H1 (cell line): Measurements from ENCODE around the gene PPP4R4. TPM values are rescaled to one million over a fixed set of nuclear protein-coding genes. Genes with fewer than 3 reads are reported as not detected.

ENCODE experiments used
- CTCF ChIA-PET: fragments of 300-600 bp; sonication (Branson Sonifier 250); formaldehyde crosslinking; loops from one replicate; lab custom pipeline; 2021; ENCODE audit not compliant: partially characterized antibody; lab: Charles Lee
- POLR2A ChIA-PET: fragments of 300-600 bp; sonication (Branson Sonifier 250); formaldehyde crosslinking; loops from one replicate; lab custom pipeline; 2021; ENCODE audit warnings: inconsistent platforms; ENCODE audit not compliant: partially characterized antibody; lab: Charles Lee
- DNase-seq, 2 experiments: peaks; one replicate each; pipeline versions ENCODE4 v3.0.0 to v3.0.0-alpha.2; 2010 to 2022; ENCODE audit warnings: low spot score in 2 of 2, low read depth in 1 of 2, mixed read lengths in 1 of 2
- FAIRE-seq: peaks from 2 replicates; lab custom pipeline; 2011; peaks lifted over from hg19 to GRCh38; lab: Jason Lieb, UNC
- H2AFZ ChIP-seq: 2 replicates; pipeline ENCODE4 v1.8.1; 2012; ENCODE audit warnings: low read length, inconsistent platforms
- H2AK5ac ChIP-seq: 2 replicates; pipeline ENCODE4 v1.6.1; 2013; ENCODE audit warnings: low read depth, low read length
- H2BK120ac ChIP-seq: replicated peaks from 2 replicates; pipeline ENCODE3; 2013; ENCODE audit warnings: low read depth, low read length, inconsistent platforms
- H2BK12ac ChIP-seq: 2 replicates; pipeline ENCODE4 v1.6.1; 2013; ENCODE audit warnings: low read depth, low read length
- H2BK15ac ChIP-seq: 2 replicates; pipeline ENCODE4 v1.6.1; 2013; ENCODE audit warnings: low read length
- H2BK20ac ChIP-seq: 2 replicates; pipeline ENCODE4 v1.6.1; 2013; ENCODE audit warnings: low read length
- H2BK5ac ChIP-seq: 2 replicates; pipeline ENCODE4 v1.6.1; 2013; ENCODE audit warnings: low read depth, low read length
- H3K14ac ChIP-seq: 2 replicates; pipeline ENCODE4 v1.6.1; 2013; ENCODE audit warnings: inconsistent platforms; ENCODE audit not compliant: insufficient read length
- H3K18ac ChIP-seq: 2 replicates; pipeline ENCODE4 v1.6.1; 2013; ENCODE audit warnings: low read length; ENCODE audit errors: extremely low read depth
- H3K23ac ChIP-seq: 2 replicates; pipeline ENCODE4 v1.6.1; 2013; ENCODE audit warnings: inconsistent platforms; ENCODE audit not compliant: insufficient read length
- H3K23me2 ChIP-seq: 2 replicates; pipeline ENCODE4 v1.6.1; 2013; ENCODE audit warnings: low read depth, low read length
- H3K27ac ChIP-seq: 2 replicates; pipeline ENCODE4 v1.6.1; 2011; ENCODE audit warnings: low read depth, low read length, inconsistent platforms
- H3K27me3 ChIP-seq, 4 experiments: replicated peaks in 1 of 4; 1 replicate in 1 of 4; 2 replicates in 3 of 4; pipeline versions ENCODE4 v1.6.1 to v1.8.1; 2011 to 2013; ENCODE audit warnings: low read length in 3 of 4, mild to moderate bottlenecking in 3 of 4, inconsistent platforms in 2 of 4, mixed read lengths in 2 of 4, moderate library complexity in 1 of 4; ENCODE audit not compliant: control insufficient read depth in 3 of 4, insufficient read depth in 3 of 4; ENCODE audit errors: extremely low read depth in 1 of 4
- H3K36me3 ChIP-seq, 4 experiments: 2 replicates each; pipeline versions ENCODE4 v1.6.1 to v1.8.1; 2011 to 2013; ENCODE audit warnings: mild to moderate bottlenecking in 4 of 4, low read length in 3 of 4, moderate library complexity in 2 of 4, control low read depth in 1 of 4, inconsistent platforms in 1 of 4; ENCODE audit not compliant: insufficient read depth in 4 of 4, control insufficient read depth in 2 of 4
- H3K4ac ChIP-seq: replicated peaks from 2 replicates; pipeline ENCODE3; 2013; ENCODE audit warnings: low read length, low read depth, mixed read lengths, inconsistent platforms; ENCODE audit not compliant: insufficient read length
- H3K4me1 ChIP-seq, 4 experiments: replicated peaks in 1 of 4; 1 replicate in 1 of 4; 2 replicates in 3 of 4; pipeline versions ENCODE4 v1.6.1 to v1.8.1; 2011 to 2013; ENCODE audit warnings: low read length in 3 of 4, inconsistent platforms in 2 of 4, mixed read lengths in 1 of 4; ENCODE audit not compliant: insufficient read depth in 4 of 4, control insufficient read depth in 3 of 4
- H3K4me2 ChIP-seq, 2 experiments: 2 replicates each; pipeline versions ENCODE4 v1.6.1 to v1.8.1; 2011 to 2013; ENCODE audit warnings: low read depth in 2 of 2, low read length in 2 of 2, control low read depth in 1 of 2, inconsistent platforms in 1 of 2, mild to moderate bottlenecking in 1 of 2; ENCODE audit not compliant: insufficient read depth in 1 of 2
- H3K4me3 ChIP-seq, 4 experiments: fragments of 200-600, 300-600 bp in 1 of 4; sonication (generic), shearing (Covaris generic), sonication (Bioruptor Twin) in 1 of 4; 2 replicates each; pipeline versions ENCODE4 v1.5.1 to v1.8.1; 2011 to 2016; ENCODE audit warnings: low read length in 4 of 4, low read depth in 3 of 4, control low read depth in 2 of 4, inconsistent platforms in 2 of 4, mild to moderate bottlenecking in 2 of 4, mixed read lengths in 1 of 4, moderate library complexity in 1 of 4; ENCODE audit not compliant: insufficient read depth in 2 of 4; ENCODE audit errors: extremely low read depth in 1 of 4
- H3K56ac ChIP-seq: replicated peaks from 2 replicates; pipeline ENCODE3; 2013; ENCODE audit warnings: low read depth, mild to moderate bottlenecking, mixed read lengths, low read length, inconsistent platforms; ENCODE audit not compliant: insufficient read length
- H3K79me1 ChIP-seq: 2 replicates; pipeline ENCODE4 v1.6.1; 2013; ENCODE audit warnings: low read depth, low read length, control low read depth
- H3K79me2 ChIP-seq, 2 experiments: 2 replicates each; pipeline versions ENCODE4 v1.6.1 to v1.8.1; 2012 to 2013; ENCODE audit warnings: low read length in 2 of 2, mild to moderate bottlenecking in 2 of 2, inconsistent platforms in 1 of 2; ENCODE audit not compliant: insufficient read depth in 2 of 2, control insufficient read depth in 1 of 2
- H3K9ac ChIP-seq, 4 experiments: replicated peaks in 1 of 4; 1 replicate in 1 of 4; 2 replicates in 3 of 4; pipeline versions ENCODE4 v1.6.1 to v1.8.1; 2011 to 2013; ENCODE audit warnings: low read depth in 3 of 4, low read length in 3 of 4, control low read depth in 2 of 4, mild to moderate bottlenecking in 2 of 4, moderate library complexity in 2 of 4, inconsistent platforms in 1 of 4; ENCODE audit errors: extremely low read depth in 1 of 4
- H3K9me3 ChIP-seq, 2 experiments: 2 replicates each; pipeline versions ENCODE4 v1.6.1 to v1.8.1; 2012 to 2013; ENCODE audit warnings: mild to moderate bottlenecking in 2 of 2, moderate library complexity in 2 of 2, control low read depth in 1 of 2, inconsistent platforms in 1 of 2, low read depth in 1 of 2, low read length in 1 of 2, mixed read lengths in 1 of 2; ENCODE audit not compliant: insufficient read depth in 2 of 2
- H4K20me1 ChIP-seq, 2 experiments: replicated peaks in 1 of 2; 2 replicates each; pipeline versions ENCODE3 to v1.8.1; 2011 to 2013; ENCODE audit warnings: inconsistent platforms in 2 of 2, low read length in 2 of 2, mild to moderate bottlenecking in 1 of 2; ENCODE audit not compliant: insufficient read depth in 2 of 2, control insufficient read depth in 1 of 2
- H4K5ac ChIP-seq: 2 replicates; pipeline ENCODE4 v1.6.1; 2013; ENCODE audit warnings: low read length, low read depth, mixed read lengths, inconsistent platforms; ENCODE audit not compliant: insufficient read length
- H4K8ac ChIP-seq: 2 replicates; pipeline ENCODE4 v1.8.0; 2013; ENCODE audit warnings: mild to moderate bottlenecking, moderate library complexity, low read length, inconsistent platforms; ENCODE audit not compliant: insufficient read depth; ENCODE audit errors: extremely low read depth
- H4K91ac ChIP-seq: replicated peaks from 2 replicates; pipeline ENCODE3; 2013; ENCODE audit warnings: low read length, mixed read lengths, inconsistent platforms; ENCODE audit not compliant: insufficient read length
- WGBS, 2 experiments: shearing (Covaris generic) in 1 of 2; methylation state at CpG; one replicate each; pipeline versions ENCODE4 v1.1.6 to v1.1.7; 2013 to 2015; ENCODE audit warnings: low lambda C conversion rate in 2 of 2, mixed read lengths in 2 of 2, inconsistent platforms in 1 of 2, low coverage in 1 of 2, missing lambda C conversion rate in 1 of 2; ENCODE audit not compliant: insufficient replicate concordance in 2 of 2, insufficient coverage in 1 of 2, insufficient read length in 1 of 2; ENCODE audit errors: extremely low coverage in 1 of 2, missing lambda C conversion rate in 1 of 2; 5-methylcytosine and 5-hydroxymethylcytosine counted together
- polyA plus RNA-seq, 7 experiments: library from polyadenylated mRNA; depleted of rRNA in 3 of 7; stranded (reverse) in 5 of 7; unstranded in 2 of 7; fragments of >200 nt in 5 of 7; fragments of 200-250 nt in 2 of 7; gene quantifications; 1 replicate in 5 of 7; 2 replicates in 1 of 7; 4 replicates in 1 of 7; pipeline versions ENCODE4 v1.2.1 to v1.2.3, GENCODE V29; 2011 to 2013; ENCODE audit warnings: missing spikeins in 2 of 7, mixed read lengths in 2 of 7
- total RNA-seq: library from RNA; stranded (reverse); fragmentation: NEBNext Ultra II Directional; extraction: Animal tissue kit (Norgen Biotek cat#: 25700); gene quantifications from 2 replicates; pipeline ENCODE4 v1.2.1, GENCODE V29; 2021

PPP4R4 gene
- total and polyA plus RNA-seq, 2 of the 8 experiments (the other 6 are each of a cell fraction or from before 2014, with no cell fraction given), result 3.3 to 9.6 TPM

DNA sequence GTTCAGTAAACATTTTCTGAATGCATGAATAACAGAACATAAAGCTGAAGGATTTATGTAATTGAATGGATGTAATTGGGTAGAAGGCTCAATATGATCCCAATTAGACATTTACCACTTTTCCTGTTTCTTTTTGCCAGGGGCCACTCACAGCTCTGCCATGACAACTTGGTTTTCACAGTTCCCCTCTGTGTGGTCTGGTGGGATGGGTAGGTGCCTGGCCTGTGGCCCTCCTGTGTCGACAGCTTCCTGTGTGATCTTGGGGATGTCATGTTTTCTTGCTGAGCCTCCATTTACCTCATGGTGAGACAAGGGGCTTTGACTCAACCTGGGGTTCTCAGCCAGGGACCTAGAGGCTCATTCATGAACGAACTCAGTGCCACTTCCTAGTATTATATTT is 131.5 kb downstream of the PPP4R4 start:
- H2BK12ac ChIP-seq, result no peak overlapping the region
- H3K9ac ChIP-seq, result no peak overlapping the region
- no peak overlapping the region for H3K27ac ChIP-seq
- no peak overlapping the region for H4K8ac ChIP-seq
- no peak overlapping the region for H3K4ac ChIP-seq
- FAIRE-seq, result no peak
- WGBS, 2 experiments, result 92% methylated on average over 2 of the region's 2 CpGs; no CpG with 5 or more reads in 1 of the 2 experiments
- no peaks in the 10 kb centered on the region for H4K20me1 ChIP-seq
- H3K36me3 ChIP-seq, result no peaks in the 10 kb centered on the region
- H4K91ac ChIP-seq, result no peak overlapping the region
- no peak overlapping the region for H4K5ac ChIP-seq
- peaks cover 9 to 10% of the 10 kb centered on the region in 2 experiments; a peak in 3 of 4 replicates for H3K9me3 ChIP-seq
- POLR2A ChIA-PET, result no interaction called here
- H3K79me2 ChIP-seq, result no peaks in the 10 kb centered on the region
- H3K4me3 ChIP-seq, result no peak overlapping the region
- no peaks in the 10 kb centered on the region for H3K4me1 ChIP-seq
- no peak overlapping the region for H3K23ac ChIP-seq
- no peaks in the 10 kb centered on the region for H3K23me2 ChIP-seq
- no peaks in the 10 kb centered on the region for H3K79me1 ChIP-seq
- H3K27me3 ChIP-seq, result no peaks in the 10 kb centered on the region
- CTCF ChIA-PET, result interaction anchor here (0.7 to 4.3 kb wide), 17 partner anchors 8 to 369 kb away, joined by 3 to 39 read pairs (median 4); partner anchors contain the start of genes IFI27L2 and SERPINA6
- H2AK5ac ChIP-seq, result no peak overlapping the region
- no peak for DNase-seq
- H3K18ac ChIP-seq, result no peak overlapping the region
- H3K56ac ChIP-seq, result no peak overlapping the region
- no peak overlapping the region for H2AFZ ChIP-seq
- no peak overlapping the region for H2BK15ac ChIP-seq
- no peak overlapping the region for H2BK120ac ChIP-seq
- no peak overlapping the region for H3K4me2 ChIP-seq
- H2BK20ac ChIP-seq, result no peak overlapping the region
- H2BK5ac ChIP-seq, result no peak overlapping the region
- H3K14ac ChIP-seq, result no peak overlapping the region
